ENCODE measurements around the gene ENTHD1. TPM values are rescaled to one million over a fixed set of nuclear protein-coding genes. Genes with fewer than 3 reads are reported as not detected.
A peak's percentile ranks its signal among the peaks of the same experiment; 100 is the strongest.

Gene ENTHD1
- total RNA-seq, 2 donors from 2014 or later: not detected

DNA sequence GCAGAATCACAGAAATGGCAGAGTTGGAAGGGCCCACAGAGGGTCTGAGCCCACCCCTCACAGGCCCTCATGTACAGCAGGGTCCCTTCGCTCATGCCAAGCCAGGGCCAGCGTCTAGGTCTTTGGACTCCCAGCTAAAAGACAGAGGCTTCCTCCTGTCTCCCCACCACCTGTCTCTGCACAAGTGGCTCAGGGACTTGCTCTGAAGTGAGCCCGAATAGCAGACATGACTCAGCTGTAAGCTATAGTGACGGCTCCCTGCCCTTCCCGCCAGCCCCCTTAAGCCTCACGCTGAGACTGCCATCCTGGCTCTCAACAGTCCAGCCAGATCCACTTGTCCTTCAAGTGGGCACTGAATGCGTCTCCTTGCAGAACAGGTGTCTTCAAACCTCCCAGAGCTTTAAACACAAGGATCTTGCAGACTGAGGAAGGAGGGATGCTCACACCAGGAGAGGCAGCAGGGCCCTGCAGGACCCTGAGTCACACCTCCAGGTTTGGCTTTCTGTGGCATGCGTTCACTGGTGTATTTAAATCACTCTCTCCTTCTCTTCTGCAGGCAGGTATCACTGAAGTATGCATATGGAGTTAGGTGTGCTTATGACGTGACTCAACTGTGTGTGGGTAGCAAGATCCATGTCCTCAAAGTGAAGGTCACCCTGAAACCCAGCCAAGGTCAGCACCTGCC, 168.1 kb downstream of the ENTHD1 start:
- intact Hi-C loops (cut with DNase I): no loop called here
- ATAC-seq (no peak), DNase-seq (no peak)

DNA sequence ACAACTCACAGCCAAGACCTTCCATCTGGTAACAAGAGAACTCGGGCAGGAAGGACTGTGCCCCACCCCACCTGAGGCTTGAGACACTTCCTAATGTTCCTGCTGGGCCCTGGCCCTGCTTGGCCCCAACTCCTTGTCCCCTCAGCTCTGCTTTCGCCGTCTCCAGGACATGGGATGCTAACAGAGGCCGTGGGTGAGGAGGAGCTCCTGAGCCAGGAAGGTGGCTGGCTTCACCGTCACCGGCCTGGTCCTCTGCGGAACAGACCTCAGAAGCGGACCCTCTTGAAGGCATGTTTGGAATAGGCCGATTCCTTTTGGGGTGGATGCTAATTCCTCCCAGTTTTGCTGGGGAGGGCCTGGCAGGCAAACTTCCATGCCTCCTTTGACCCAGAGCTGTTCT, 168.7 kb downstream of the ENTHD1 start:
- intact Hi-C loops (cut with DNase I): no loop called here

DNA sequence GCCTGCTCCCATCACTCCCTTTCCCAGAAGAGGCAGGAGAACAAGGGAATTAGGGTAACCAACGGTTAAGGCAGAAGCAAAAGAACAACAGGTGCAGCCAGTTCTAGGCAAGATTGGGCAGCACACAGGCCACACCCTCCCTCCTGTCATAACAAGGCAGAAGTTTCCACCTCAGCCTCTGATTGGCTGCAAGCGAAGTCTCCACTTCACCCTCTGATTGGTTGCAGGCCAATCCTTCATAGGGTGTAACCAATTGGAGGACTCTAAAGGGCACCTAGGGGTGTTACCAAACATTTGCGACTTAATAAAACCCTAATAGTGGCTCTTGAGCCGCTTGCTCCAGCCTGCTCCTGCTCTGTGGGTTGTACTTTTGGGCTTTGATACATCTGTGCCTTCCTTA, 169.2 kb downstream of the ENTHD1 start:
- ATAC-seq (no peak), DNase-seq (no peak)
- intact Hi-C loops (cut with DNase I): no loop called here

More for the DNA sequence above, 168.7 kb downstream of the ENTHD1 start:
- ATAC-seq (no peak), DNase-seq (no peak)

DNA sequence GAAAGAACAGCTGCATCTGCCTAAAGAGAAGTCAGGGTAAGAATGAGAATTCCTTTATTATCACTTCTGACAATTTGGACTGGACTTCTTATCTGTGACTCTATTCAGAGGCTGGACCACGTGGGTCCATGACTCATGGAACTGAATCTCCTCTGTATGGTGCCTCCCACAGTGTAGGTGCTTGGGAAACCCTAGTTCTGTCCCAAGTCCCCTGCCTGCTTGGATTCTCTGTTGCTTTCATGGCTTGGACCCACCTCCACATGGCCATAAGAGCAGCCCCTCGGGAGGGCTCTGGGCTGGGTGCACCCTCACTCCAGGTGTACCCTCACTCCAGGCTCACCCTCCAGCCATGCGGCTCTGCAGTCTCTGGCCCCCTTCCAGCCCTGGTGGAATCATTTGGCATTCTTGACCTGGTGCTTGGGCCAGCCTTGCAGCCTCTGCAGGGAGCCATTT, 169.6 kb downstream of the ENTHD1 start:
- DNase-seq (no peak), ATAC-seq (peak; percentile 38 to 87)
- intact Hi-C loops (cut with DNase I): no loop called here

DNA sequence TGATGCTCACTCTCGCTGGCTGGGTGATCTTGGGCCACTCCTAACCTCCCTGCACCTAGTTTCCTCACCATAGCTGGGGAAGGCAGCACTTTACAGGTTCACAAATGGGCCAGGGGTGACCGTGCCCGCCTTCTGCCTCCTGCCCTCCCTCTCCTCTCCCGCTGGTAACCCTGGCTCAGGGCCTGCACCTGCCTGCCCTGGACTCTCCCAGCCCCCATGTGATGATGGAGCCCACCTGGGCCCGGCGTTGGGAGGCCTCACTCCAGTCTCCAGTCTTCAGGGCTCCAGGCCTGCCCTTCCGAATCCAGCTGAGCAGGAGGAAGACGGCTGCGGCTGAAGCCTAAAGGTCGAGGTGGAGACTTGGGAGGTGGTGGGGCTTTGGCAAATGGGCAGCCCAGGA, 170.1 kb downstream of the ENTHD1 start:
- no peak for ATAC-seq
- DNase-seq: no peak
- intact Hi-C loops (cut with DNase I): no loop called here

DNA sequence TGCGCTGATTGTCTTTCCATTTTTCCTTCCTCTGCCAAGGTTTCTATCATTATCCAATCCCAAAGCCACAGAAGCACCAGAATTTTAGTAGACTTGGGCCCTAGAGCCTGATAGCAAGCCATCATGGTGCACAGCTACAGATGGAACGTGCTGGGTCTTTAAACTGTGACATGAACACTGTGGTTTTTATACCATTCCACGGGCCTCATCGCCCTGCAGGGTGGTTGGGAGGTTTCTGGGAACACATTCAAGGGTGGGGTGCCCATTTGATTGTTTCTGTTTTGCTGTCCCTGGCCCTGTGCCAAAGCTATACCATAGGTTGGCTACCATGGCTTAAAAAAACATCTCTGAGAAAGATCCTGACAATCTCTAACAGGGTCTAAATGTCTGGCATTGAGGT, 171.1 kb downstream of the ENTHD1 start:
- no peak for DNase-seq
- intact Hi-C loops (cut with DNase I): no loop called here
- no peak for ATAC-seq

DNA sequence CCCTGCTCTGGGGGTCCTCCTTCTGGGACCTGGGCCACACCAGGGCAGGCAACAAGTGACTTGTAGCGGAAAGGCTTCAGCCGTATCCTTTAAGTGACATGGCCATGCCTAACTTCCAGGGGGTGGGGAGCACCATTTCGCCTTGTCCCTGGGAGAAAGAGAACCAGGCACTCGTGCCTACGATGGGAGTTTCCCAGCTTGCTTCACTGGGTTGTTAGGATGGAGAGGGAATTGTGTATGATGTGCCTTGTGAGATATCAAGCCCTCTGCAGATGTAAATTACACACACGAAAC, 171.6 kb downstream of the ENTHD1 start:
- no peak for DNase-seq

DNA sequence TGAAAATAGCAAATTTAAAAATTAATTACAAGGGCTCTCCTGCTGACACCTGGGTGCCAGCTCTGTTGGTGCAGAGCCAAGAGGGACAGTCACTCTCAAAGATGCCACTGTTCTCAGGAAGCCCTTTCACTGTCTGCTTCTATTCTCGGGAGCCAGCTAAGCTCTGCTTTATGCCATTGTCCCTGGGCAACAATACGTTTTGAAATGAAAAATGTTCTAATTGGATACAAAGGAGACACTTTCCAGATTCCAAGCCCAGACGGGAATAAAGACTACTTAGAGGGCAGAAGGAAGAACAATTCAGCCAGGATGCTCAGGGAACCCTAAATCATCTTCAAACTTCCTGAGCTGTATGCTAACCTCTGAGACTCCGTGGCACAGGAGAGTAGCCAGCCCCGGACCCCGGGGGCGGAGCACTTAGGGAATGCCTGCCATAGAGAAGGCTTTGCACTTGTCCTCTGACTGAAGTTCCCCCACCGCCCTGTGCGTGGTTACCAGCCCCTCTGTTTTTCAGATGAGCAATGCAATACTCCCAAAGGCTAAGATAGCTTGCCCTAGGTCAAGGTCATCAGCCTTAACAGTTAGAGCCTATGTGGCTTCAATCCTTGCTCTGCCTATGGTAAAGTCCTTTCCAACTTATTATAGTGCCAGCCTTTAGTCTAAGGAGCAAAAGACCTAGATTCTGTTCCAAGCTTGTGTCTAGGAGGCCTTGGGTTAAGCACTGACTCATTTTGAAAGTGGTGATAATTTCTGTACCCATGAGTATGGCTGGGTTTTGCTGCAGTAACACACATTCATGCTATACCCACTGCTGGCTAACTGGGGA, 172.1 kb downstream of the ENTHD1 start:
- no peak for DNase-seq
- ATAC-seq: no peak
- intact Hi-C loops (cut with DNase I): no loop called here

More for the DNA sequence above, 171.6 kb downstream of the ENTHD1 start:
- no peak for ATAC-seq
- intact Hi-C loops (cut with DNase I): no loop called here

DNA sequence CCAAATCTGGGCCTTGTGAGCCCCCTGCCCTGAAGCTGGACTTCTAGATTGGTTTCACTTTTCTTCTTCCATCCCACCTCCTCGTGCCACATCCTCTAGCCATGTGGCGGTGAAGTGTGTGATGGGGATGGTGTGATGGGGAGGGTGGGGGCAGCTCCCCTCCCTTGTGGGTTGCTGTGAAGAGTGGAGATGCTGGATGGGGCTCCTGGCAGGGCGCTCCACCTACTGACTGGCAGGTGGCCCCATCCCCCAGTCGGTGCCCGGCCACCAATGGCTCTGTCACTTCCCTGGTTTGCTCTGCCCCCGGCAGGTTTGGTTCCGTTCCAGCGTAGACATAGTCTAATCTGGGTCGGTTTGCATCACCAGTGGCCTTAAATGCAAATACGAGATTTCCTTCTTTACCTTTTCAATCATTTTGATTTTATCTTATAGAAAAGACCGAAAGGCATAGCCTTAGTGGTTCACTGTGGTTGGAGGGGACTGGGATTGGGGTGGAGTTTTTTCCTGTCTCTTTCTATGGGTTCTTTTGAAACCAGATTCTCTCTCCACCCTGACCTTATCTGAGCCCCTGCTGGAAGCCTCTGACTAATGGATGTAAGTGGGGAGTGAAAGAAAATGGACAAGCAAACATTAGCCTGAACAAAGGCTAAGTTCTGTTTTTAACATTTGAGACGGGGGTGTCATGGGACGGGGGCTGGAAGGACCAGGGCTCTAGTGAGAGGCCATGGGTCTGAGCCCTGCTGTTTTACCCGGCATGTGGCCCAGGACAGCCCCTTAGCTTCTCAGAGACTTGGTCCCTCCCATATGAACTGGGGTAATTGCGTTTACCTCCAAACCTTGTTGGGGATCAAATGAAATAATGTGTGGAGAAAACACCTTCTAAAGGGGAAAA, 173.8 kb downstream of the ENTHD1 start:
- intact Hi-C loops (cut with DNase I): no loop called here
- no peak for DNase-seq
- ATAC-seq: no peak

DNA sequence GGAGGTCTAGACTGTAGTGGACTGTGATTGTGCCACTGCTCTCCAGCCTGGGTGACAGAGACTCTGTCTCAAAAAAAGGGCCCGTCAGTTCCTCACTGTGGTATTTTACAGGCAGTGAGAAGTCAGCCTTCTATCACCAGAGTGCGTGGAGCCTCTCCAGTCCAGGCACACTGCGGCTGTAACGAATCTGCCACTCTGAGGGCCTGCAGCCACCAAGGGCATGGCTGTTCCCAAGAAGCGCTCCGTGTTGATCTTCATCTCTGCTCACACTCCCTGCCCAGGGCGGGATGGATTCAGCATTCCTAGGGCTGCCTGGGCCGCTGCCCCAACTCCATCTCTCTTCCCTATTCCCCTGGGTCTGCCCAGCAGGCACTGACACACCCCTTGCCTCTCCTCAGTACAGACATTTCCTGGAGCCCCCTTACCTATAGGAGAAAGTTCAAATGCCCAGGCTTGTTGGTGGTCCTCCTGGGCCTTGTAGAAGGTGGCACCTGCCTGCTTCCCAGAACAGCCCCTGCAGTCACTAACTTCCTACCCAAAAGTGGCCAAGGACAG, 174.6 kb downstream of the ENTHD1 start:
- ATAC-seq (no peak), DNase-seq (no peak)
- intact Hi-C loops (cut with DNase I): no loop called here

DNA sequence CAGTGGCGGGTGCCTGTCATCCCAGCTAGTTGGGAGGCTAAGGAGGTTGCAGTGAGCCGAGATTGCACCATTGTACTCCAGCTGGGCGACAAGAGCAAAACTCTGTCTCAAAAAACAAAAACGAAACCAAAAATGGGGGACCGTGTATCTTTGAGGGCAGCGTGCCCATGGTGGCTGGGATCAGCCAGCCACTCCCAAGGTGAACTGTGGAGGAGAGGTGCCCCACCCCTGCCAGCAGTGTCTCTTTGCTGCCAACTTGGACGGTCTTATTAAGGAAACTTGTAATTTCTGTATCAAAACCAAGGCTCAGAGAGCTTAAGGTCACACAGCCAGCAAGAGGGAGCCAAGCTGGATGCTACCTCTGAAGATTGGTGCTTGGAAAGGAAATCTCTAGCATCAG, 175.4 kb downstream of the ENTHD1 start:
- ATAC-seq (no peak), DNase-seq (no peak)
- intact Hi-C loops (cut with DNase I): no loop called here

DNA sequence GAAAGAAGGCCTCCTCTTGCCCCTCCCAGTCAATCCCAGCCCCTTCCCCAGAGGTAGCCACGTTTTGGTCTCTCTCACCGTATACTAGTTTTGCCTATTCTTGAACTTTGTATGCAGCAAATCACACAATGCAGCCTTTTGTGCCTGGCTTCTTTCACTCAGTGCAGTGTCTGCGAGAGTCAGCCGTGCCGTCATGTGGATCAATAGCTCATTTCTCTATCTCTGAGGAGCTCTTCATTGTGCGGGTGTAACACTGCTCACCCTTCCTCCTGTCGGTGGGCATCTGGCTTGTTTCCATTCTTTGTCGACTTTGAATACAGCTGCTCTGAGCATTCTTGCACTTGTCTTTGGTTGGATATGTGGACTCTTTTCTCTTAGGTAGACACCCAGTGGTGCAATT, 176.5 kb downstream of the ENTHD1 start:
- intact Hi-C loops (cut with DNase I): no loop called here
- DNase-seq: no peak
- no peak for ATAC-seq

DNA sequence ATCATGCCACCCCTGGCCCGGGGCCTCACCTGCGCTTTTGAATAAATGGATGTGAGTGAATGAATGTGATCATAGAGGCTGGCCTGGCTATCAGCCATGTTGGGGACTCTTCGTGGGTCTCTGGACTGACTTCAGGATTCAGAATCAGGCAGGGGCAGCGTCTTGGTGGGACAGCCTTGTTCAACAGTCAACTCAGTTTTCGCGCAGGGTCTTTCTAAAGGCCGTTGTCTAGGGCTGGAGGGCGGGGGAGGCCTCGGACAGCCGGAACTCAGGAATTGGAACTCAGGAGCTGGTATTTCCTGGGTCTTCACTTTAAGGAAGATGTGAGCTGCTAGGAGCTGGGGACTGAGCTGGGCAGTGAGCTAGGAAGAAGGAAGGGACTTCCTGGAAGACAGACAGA, 177.0 kb downstream of the ENTHD1 start:
- ATAC-seq: no peak
- no peak for DNase-seq
- intact Hi-C loops (cut with DNase I): no loop called here

DNA sequence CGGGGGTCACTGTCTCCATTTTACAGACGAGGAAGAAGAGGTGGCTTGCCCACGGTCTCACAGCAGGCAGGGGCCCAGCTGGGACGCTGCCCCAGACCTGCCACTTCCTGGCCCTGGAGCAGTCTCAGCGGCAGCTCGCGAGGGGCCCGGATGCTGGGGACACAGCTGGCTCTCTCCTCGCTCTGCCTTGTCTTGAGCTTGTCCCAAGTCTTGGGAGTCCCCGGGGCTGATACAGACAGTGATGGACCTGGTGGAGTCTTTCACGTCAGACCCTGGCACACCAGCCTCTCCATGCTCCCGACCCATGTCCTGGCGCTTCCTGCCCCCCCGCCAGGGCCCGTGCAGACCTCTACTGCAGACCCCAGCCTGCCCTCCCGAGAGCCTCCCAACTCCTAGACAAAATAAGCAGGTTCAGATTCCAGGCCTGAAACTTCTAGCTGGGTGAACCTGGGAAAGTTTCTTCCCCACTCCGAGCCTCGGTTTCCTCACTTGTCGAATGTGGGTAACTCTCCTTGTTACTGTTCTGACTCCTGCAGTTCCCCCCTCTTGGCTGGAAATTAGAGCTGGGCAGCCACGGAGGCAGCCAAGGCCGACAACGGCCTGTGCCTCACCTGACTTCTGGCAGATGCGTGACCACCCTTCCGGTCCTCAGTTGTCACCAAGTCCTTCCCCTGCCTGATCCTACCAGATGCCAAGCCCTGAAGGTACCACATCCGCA, 177.6 kb downstream of the ENTHD1 start:
- intact Hi-C loops (cut with DNase I): no loop called here
- ATAC-seq (no peak), DNase-seq (no peak)

DNA sequence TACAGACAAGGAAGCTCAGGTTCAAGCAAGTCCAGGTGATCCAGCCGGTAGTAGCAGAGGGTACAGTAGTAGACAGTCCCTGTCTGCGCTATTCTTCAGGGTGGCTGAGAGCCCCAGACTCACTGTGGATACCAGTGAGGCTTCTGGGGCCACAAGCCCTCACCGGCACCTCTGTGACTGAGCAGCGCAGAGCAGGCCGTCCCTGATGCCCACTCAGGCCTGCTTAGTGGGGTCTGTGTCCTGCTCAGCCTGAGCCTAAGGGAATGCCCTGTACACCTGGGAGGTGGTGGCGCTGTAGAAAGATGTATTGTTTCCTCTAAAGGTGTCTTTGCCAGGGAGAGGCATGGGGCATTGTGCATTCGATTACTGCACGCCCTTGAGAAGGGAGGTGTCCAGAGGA, 179.2 kb downstream of the ENTHD1 start:
- ATAC-seq (no peak), DNase-seq (no peak)
- intact Hi-C loops (cut with DNase I): no loop called here

DNA sequence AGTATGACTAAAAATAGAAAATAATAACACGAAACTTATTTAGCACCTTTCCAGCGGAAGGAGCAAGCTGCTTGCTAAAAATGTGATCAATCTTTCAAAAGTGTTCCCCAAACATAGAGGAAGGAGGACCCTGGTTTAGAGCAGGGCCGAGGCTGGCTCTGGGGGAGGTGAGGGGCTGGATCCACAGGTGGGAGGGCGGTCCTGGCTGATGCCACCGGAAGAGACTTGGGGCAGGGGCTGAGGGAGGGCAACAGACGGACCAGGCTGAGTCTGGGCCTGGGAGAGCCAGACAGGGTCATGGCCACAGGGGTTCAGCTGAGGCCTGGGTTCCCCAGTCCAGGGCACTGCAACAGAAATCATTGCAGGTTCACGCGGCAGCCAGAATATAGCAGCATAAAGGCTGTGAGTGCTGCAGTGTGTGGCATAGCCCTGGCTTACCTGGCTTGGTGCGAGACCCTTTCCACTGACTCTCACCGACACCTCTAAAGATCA, 179.7 kb downstream of the ENTHD1 start:
- ATAC-seq: no peak
- no peak for DNase-seq
- intact Hi-C loops (cut with DNase I): no loop called here

DNA sequence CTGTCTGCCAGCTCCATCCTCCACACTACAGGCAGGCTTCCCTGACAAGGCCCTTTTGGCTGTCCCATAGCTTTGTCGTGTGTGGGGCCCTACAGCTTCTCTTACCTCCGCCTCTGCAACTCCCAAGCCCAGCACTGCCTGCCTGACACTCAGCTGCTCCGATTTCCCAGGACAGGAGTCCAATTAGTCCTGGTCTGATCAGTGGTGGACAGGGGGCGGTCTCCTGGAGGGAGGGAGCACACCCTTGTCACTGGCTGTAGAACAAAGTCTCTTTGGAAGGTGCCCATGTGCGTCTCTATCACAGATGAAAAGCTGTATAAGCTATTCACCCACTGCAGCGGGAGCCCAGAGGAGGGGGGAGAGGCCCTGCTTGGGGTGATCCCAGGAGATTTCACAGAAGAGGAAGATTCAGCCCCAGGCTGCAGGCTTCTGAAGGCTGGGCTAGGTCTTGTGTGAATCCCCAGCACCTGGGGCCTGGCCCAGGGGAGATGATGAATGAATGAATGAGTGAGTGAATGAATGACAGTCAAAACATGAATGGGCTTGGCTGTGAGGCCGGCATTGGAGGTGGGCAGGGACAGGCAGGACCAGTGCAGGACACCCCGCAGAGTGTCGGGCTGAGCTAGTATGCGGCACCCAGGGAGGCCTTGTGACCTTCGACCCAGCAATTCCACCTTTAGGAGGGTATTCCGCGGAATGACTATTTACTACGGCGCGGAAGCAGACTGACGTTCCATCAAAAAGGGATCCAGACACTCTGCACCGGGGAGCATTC, 180.6 kb downstream of the ENTHD1 start:
- no peak for ATAC-seq
- no peak for DNase-seq
- intact Hi-C loops (cut with DNase I): no loop called here

DNA sequence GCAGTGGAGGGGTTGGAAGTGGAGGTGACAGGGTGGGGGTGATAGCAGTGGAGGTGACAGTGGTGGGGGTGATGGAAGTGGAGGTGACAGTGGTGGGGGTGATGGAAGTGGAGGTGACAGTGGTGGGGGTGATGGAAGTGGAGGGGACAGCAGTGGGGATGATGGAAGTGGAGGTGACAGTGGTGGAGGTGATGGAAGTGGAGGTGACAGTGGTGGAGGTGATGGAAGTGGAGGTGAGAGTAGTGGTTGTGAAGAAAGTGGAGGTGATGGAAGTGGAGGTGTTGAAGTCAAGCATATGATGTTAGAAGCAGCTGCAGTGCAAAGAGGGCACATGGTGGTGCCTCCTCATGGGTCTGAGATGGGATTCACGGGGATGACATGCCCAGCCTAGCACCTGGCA, 181.5 kb downstream of the ENTHD1 start:
- ATAC-seq (no peak), DNase-seq (no peak)
- intact Hi-C loops (cut with DNase I): no loop called here

Data from left cardiac atrium (tissue), 4 donors.